HepG2 (cell line): ENCODE measurements around the gene KLF16. TPM values are rescaled to one million over a fixed set of nuclear protein-coding genes. Genes with fewer than 3 reads are reported as not detected.
A peak's percentile ranks its signal among the peaks of the same experiment; 100 is the strongest.

Experiments used
- ATAC-seq: fragments of 200-7000 bp; cut with Tn5 transposase; 3 replicates; pipeline ENCODE4 v1.9.1; 2020; ENCODE audit warnings: mild to moderate bottlenecking, moderate library complexity
- BruUV-seq: library from RNA; stranded (reverse); fragments of 400-500 nt; replicated peaks from 2 replicates; lab custom pipeline; 2021; lab: Mats Ljungman, UMichigan
- CTCF ChIA-PET: fragments of 300-600 bp; formaldehyde crosslinking; extraction: SDS; loops from one replicate; lab custom pipeline; 2021; ENCODE audit warnings: low total read pairs, inconsistent platforms, low intra/inter-chr PET ratio; lab: Yijun Ruan, JAX
- POLR2A ChIA-PET: fragments of 350-600 bp; sonication (Branson Sonifier 250); formaldehyde crosslinking; loops from one replicate; lab custom pipeline; 2020; ENCODE audit warnings: antibody characterized with exemption, inconsistent platforms; lab: Yijun Ruan, JAX
- DNase-seq: peaks from one replicate; pipeline ENCODE4 v3.0.0-alpha.2; 2015; ENCODE audit warnings: low spot score
- FAIRE-seq: peaks from 3 replicates; lab custom pipeline; 2011; peaks lifted over from hg19 to GRCh38; lab: Jason Lieb, UNC
- H2AFZ ChIP-seq: one replicate; pipeline ENCODE4 v1.6.1; 2011; ENCODE audit warnings: low read length, inconsistent platforms
- H3K27ac ChIP-seq: fragments of 300-600 bp; 3 replicates; pipeline ENCODE4 v1.8.0; 2011; ENCODE audit warnings: mixed run types, mild to moderate bottlenecking, mixed read lengths, low read length, inconsistent platforms; ENCODE audit not compliant: insufficient read depth; ENCODE audit errors: extremely low read length
- H3K27me3 ChIP-seq, 2 experiments: fragments of 200-600 bp in 1 of 2; 2 replicates in 1 of 2; 3 replicates in 1 of 2; pipeline versions ENCODE4 v1.6.0 to v1.8.0; 2011; ENCODE audit warnings: low read length in 2 of 2, mild to moderate bottlenecking in 2 of 2, moderate library complexity in 2 of 2, inconsistent platforms in 1 of 2; ENCODE audit not compliant: insufficient read depth in 2 of 2, control insufficient read depth in 1 of 2
- H3K36me3 ChIP-seq, 2 experiments: fragments of 200-600 bp in 1 of 2; replicated peaks in 1 of 2; 2 replicates in 1 of 2; 3 replicates in 1 of 2; pipeline versions ENCODE4 v1.5.1 to v1.8.0; 2011; ENCODE audit warnings: low read length in 2 of 2, inconsistent platforms in 1 of 2; ENCODE audit not compliant: insufficient read depth in 2 of 2, control insufficient read depth in 1 of 2
- H3K4me1 ChIP-seq: 2 replicates; pipeline ENCODE4 v1.5.1; 2012; ENCODE audit warnings: low read length, inconsistent platforms; ENCODE audit not compliant: insufficient read depth
- H3K4me2 ChIP-seq: 2 replicates; pipeline ENCODE4 v1.6.0; 2011; ENCODE audit warnings: low read depth, low read length, inconsistent platforms
- H3K4me3 ChIP-seq, 3 experiments: fragments of 200-600 bp in 1 of 3; sonication (generic), shearing (Covaris generic) in 1 of 3; replicated peaks in 1 of 3; 2 replicates each; pipeline ENCODE4 v1.5.1; 2011 to 2016; ENCODE audit warnings: low read length in 3 of 3, inconsistent platforms in 2 of 3, low read depth in 2 of 3, mild to moderate bottlenecking in 2 of 3, control low read depth in 1 of 3, mixed read lengths in 1 of 3; ENCODE audit not compliant: insufficient read depth in 1 of 3
- H3K79me2 ChIP-seq: one replicate; pipeline ENCODE4 v1.6.1; 2011; ENCODE audit warnings: low read length, inconsistent platforms; ENCODE audit not compliant: insufficient read depth
- H3K9ac ChIP-seq: 2 replicates; pipeline ENCODE4 v1.6.0; 2011; ENCODE audit warnings: mild to moderate bottlenecking, low read depth, low read length, inconsistent platforms; ENCODE audit not compliant: insufficient read depth
- H3K9me3 ChIP-seq: 2 replicates; pipeline ENCODE4 v1.5.1; 2012; ENCODE audit warnings: mild to moderate bottlenecking, low read length
- H4K20me1 ChIP-seq: 2 replicates; pipeline ENCODE4 v1.6.0; 2011; ENCODE audit warnings: inconsistent platforms, mild to moderate bottlenecking, low read length, moderate library complexity; ENCODE audit not compliant: insufficient read depth
- AGO1 ChIP-seq: fragments of 200-400 bp; formaldehyde crosslinking; IDR thresholded peaks from 2 replicates; pipeline ENCODE4 v1.6.1; 2017; ENCODE audit warnings: mild to moderate bottlenecking, low read depth, low read length, moderate library complexity; ENCODE audit not compliant: poor library complexity, severe bottlenecking
- AGO2 ChIP-seq: fragments of 200-400 bp; formaldehyde crosslinking; optimal IDR thresholded peaks from 2 replicates; pipeline ENCODE3; 2017; ENCODE audit warnings: mild to moderate bottlenecking, low read depth, low read length, moderate library complexity
- MBNL3 ChIP-seq: fragments of 250-450 bp; sonication (Bioruptor Pico); conservative IDR thresholded peaks from 2 replicates; pipeline ENCODE4 v1.8.0; 2022; ENCODE audit warnings: mild to moderate bottlenecking, inconsistent platforms
- ZBTB4 ChIP-seq: sonication (generic); formaldehyde crosslinking; IDR thresholded peaks from 2 replicates; pipeline ENCODE4 v1.4.0; 2020; ENCODE audit warnings: missing genetic modification reagents, mild to moderate bottlenecking, borderline replicate concordance
- ZNF124 ChIP-seq: sonication (generic); formaldehyde crosslinking; IDR thresholded peaks from 2 replicates; pipeline ENCODE4 v1.4.0; 2020; ENCODE audit warnings: missing genetic modification reagents
- WGBS: methylation state at CpG from one replicate; pipeline ENCODE4 v1.1.6; 2017; ENCODE audit warnings: low lambda C conversion rate; 5-methylcytosine and 5-hydroxymethylcytosine counted together
- in situ Hi-C: cut with HindIII; loops from 2 replicates; pipeline ENCODE4 v1.10.0; 2017; ENCODE audit warnings: low pct_unique_long_range_greater_than_20kb; ENCODE audit not compliant: extremely low pct_ligation_motif_present
- intact Hi-C: fragments of 100-400 bp; cut with micrococcal nuclease; formaldehyde crosslinking; loops from one replicate; pipeline ENCODE4 v1.10.0; 2022; ENCODE audit not compliant: unreplicated experiment
- polyA plus RNA-seq, 8 experiments: library from polyadenylated mRNA; depleted of rRNA in 3 of 8; stranded (reverse) in 7 of 8; unstranded in 1 of 8; fragments of >200 nt; fragmentation: Illumina TruSeq in 4 of 8; extraction: Trizol in 4 of 8; gene quantifications; 2 replicates each; pipeline versions ENCODE4 v1.2.1 to v1.2.3, GENCODE V29; 2011 to 2016; ENCODE audit warnings: low read depth in 4 of 8, missing spikeins in 1 of 8, mixed read lengths in 1 of 8; ENCODE audit not compliant: insufficient read depth in 1 of 8
- total RNA-seq, 5 experiments: library from RNA; depleted of rRNA; stranded (reverse); fragments of >200 nt; fragmentation: Illumina TruSeq; extraction: Trizol; gene quantifications; 2 replicates each; pipeline ENCODE4 v1.2.3, GENCODE V29; 2016; ENCODE audit warnings: low read depth in 1 of 5

Gene KLF16
- total and polyA plus RNA-seq, 2 of the 13 experiments (the other 11 are each of a cell fraction or from before 2014, with no cell fraction given): 3.5 to 6.7 TPM

- no peak overlapping the region for H3K9ac ChIP-seq
- in situ Hi-C loops: loop anchor here (5.0 kb wide), 1 partner anchor 46 kb away; no protein-coding TSS in a partner anchor
Measured at GRCh38 chr19:1823539-1824251, 39.7 kb downstream of the KLF16 start.

More at GRCh38 chr19:1823539-1824251, 39.7 kb downstream of the KLF16 start:
- POLR2A ChIA-PET: no interaction called here
- no TSS peak for BruUV-seq
- WGBS: 94% methylated on average over 12 of the region's 36 CpGs
- Histone ChIP-seq H3K4me3 (no peak overlapping the region), H4K20me1 (no peaks in the 10 kb centered on the region), H3K27ac (no peak overlapping the region), H3K4me2 (no peak overlapping the region), H3K36me3 (peaks cover 26 to 37% of the 10 kb centered on the region in 2 experiments; a peak in 4 of 5 replicates)
- DNase-seq: no peak
- no peak for FAIRE-seq
- CTCF ChIA-PET: no interaction called here
- TF ChIP-seq MBNL3 (CRISPR knock-in tag) (no peak), ZNF124 (CRISPR knock-in tag) (no peak), AGO2 (peak; percentile 82), AGO1 (no peak), ZBTB4 (CRISPR knock-in tag) (no peak)
- TF ChIP-seq, all 625 proteins: peak for 1
- no peaks in the 10 kb centered on the region for H3K4me1 ChIP-seq
- no peaks in the 10 kb centered on the region for H3K27me3 ChIP-seq
- H3K9me3 ChIP-seq: no peaks in the 10 kb centered on the region
- no peak for ATAC-seq
- H2AFZ ChIP-seq: no peak overlapping the region
- H3K79me2 ChIP-seq: no peaks in the 10 kb centered on the region
- intact Hi-C loops: no loop called here
